Measurements from ENCODE around the gene TRIM67.

Gene TRIM67

DNA sequence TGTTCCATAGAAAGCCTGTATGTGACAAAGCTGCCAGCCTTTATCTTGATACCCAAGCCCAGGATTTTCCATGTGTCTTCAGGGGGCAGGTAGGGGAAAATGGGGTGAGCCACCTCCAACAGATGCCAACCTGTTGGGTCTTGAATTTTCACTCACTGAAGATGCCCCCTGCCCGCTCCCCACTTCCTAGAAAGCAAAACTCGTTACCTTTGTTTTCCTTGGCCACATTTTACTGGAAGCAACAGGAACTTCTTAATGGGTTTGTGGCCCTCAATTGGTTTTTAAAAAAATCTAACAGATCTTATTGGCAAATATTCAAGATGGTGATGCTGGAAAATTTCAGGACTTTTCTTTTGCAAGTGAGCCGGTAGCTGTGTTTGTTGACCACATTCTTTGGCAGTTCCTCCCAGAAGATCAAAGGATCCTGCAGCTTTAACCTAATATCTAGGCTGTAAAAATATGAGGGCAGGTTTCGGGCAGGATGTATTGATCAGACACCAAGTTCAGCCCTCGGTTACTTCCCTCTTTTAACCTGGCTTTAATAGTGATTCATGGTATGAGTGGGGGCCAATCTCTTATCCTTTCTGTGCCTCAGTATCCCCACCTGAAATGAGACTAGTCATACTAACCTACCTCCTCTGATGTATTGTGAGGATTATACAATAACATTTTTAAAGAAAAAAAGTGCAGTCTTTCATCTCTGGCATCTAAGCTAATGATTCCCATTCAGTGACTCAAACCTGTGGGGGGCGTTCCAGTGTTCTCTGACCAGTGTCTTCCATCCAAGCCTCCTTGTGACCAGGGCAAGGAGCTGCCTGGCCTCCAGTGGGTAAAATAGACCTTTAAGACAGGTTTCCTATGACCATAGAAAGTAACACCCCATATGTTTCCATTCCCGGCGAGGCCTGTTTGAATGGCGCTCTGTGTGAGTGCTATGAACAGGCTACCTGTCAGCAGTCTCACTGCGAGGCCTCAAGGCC lies 57.9 kb downstream of the TRIM67 start:
- intact Hi-C loops (cut with DNase I) = loop anchor here (10.0 kb wide), 1 partner anchor 245 kb away; the partner anchor contains the start of genes ARV1 and TTC13
- no peak for DNase-seq

DNA sequence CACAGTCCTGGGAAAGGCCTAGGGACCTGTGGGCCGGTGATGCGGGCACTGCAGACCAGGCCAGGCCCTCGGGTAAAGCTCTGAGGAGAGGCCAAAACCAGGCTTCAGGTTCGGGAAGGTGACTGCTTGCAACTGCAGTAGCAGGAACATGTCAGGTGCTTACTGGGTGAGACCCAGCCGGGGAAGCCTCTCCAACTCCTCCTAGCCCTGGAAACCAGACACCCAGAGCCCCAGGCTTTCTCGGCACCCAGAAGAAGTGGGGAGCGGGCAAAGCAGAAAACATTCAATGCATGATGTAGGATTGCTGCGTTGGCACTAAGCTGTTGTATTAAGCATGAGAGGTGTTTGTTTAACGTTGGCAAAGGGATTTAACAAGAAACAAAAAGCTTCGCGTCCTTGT lies 58.9 kb downstream of the TRIM67 start:
- intact Hi-C loops (cut with DNase I) = no loop called here
- DNase-seq = no peak

DNA sequence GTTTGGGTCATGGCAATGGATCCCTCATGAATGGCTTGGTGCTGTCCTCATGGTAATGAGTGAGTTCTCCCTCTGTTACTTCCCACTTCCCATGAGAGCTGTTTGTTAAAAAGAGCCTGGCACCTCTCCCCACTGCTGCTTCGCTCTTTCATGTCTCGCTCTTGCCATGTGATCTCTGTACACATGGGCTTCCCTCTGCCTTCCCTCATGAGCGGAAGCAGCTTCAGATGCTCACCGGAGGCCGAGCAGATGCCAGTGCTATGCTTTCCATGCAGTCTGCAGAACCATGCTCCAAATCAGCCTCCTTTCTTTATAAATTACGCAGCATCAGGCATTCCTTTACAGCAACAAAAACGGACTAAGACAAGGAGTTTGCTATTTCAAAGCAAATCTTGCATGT lies 64.3 kb downstream of the TRIM67 start:
- intact Hi-C loops (cut with DNase I) = no loop called here
- peak in 4 of 10 donors; percentile 18 to 86 (median 45) for DNase-seq

DNA sequence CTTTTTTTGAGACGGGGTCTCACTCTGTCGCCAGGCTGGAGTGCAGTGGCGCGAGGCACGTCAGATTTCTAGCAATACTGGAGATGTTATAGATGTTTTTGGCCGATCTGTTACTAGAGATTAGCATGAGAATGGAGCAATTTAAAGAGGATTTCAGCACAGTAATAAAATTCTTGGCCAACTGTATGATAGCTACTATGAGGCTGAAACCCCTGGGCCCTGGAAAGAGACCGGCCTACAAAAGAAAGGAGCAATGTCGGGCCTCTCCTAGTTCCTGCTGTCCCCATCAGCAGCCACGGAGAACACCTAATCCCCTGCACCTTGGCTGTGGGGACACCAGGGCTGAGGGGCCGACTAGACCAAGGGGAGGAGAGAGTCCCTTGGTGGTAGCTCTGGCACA lies 69.7 kb downstream of the TRIM67 start:
- intact Hi-C loops (cut with DNase I) = no loop called here
- no peak for DNase-seq

DNA sequence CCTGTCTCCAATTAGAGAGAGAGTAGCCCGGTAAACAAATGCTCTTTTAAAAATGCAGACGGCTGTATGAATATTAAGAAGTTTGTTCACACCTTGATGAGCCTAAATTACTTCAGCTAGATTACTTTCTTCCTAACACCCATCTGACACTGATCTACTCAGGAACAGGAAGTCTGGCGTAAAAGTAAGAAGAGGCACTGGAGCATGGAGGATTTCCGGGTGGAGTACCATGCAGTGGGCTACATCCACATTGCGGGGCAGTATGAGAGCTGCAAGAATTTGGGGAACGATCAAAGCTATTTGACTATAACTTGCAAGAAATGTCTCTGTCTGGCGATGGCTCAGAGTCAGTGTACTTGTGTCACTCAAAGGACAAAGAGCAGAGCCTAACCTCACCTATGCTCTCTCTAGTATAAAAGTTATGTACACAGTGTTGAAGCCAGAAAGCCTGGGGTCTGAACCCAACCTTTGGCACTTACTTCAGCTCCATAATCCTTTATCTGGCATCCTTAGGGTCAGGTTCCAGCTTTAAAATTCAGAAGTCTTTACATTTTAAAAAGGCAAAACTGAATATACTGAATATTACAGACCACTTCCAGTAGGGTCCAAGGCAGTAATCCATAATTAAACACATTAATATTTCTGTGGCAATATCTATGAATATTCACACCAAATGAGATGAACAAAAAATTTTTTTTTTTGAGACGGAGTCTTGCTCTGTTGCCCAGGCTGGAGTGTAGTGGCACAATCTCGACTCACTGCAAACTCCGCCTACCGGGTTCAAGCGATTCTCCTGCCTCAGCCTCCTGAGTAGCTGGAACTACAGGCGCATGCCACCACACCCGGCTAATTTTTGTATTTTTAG lies 71.2 kb downstream of the TRIM67 start:
- intact Hi-C loops (cut with DNase I) = no loop called here
- no peak for DNase-seq

DNA sequence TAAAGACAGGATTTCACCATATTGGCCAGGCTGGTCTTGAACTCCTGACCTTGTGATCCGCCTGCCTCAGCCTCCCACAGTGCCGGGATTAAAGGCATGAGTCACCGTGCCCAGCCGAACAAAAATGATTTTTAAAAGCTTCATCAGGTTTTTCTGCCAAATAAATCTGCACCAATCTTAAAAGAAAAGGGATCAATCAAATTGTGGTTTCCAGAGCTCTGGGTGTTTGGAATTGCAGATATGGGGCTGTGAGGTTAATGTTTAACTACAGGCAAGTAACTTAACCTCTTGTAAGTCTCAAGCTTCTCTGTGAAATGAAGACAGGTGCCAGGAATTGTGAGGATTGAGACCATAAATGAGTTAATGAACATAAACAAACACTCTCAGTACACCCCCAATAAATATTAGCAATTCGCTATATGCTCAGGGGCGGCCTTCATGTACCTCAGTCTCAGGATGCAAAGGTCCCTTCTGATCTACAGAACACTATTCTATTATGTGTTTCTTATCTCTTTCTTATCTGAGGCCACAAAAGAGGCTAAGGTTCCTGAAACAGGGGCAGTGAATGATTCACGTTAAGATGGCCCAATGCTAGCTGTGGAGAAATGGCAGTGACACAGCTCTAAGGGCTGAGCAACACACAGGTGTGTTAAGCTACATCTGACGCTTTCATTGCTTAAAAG lies 72.0 kb downstream of the TRIM67 start:
- DNase-seq = no peak
- intact Hi-C loops (cut with DNase I) = no loop called here

DNA sequence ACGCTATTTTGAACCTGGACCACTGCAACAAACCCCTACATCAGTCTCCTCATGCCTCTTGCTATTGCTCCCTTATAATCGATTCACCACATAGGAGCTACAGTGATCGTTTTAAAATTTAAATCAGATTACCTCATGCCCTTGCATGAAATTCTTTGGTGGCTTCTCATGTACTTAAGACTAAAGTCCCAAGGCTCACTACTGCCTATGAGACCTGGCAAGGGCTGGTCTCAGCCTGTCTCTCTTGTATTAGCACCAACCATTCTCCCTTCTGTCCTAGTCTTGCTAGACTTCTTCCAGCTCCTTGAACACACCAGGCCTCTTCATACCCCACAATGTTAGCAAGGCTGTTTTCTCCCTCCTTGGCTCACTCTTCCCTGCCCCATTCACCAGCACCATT lies 72.6 kb downstream of the TRIM67 start:
- intact Hi-C loops (cut with DNase I) = no loop called here
- no peak for DNase-seq

DNA sequence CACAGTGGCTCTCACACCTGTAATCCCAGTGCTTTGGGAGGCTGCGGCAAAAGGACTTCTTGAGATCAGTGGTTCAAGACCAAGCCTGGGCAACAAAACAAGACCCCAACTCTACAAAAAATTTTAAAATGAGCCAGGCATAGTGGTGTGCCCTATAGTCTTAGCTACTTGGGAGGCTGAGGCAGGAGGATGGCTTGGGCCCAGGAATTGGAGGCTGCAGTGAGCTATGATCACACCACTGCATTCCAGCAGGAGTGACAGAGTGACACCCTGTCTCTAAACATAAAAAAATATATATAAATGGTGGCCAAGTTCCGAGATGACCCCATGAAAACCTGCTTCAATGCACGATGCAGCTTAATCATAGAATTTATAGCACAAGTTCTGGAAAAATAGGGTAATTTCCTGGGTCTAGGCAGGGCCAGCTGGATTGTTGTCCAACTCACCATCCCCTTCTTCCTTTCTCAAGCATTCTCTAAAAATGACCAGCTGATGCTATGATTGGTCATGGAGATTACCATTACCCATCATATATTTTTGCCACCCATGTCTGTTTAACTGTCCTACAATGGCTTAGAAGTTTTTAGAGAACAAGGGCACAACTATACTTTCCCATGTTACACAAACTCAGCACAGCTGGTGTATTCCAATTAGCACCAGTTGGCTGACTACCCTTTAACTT lies 73.8 kb downstream of the TRIM67 start:
- DNase-seq = no peak
- intact Hi-C loops (cut with DNase I) = no loop called here

DNA sequence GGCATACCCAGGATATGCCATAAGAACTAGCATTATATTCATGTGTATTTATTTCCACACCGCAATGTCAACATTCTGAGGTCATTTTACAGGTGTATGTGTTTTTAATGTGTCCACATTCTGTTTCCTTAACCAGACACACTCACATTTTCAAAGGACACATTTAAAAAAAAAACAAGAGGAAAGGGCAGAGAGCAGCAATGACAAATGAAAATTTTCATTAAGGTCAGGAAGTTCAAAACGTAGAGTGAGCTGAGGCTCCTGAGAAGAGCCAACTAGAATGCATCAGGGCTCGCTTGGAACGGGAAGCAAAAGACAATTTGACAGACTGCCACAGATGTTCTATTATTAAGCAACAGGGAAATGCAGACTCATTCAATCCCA lies 74.3 kb downstream of the TRIM67 start:
- DNase-seq = no peak
- intact Hi-C loops (cut with DNase I) = no loop called here

DNA sequence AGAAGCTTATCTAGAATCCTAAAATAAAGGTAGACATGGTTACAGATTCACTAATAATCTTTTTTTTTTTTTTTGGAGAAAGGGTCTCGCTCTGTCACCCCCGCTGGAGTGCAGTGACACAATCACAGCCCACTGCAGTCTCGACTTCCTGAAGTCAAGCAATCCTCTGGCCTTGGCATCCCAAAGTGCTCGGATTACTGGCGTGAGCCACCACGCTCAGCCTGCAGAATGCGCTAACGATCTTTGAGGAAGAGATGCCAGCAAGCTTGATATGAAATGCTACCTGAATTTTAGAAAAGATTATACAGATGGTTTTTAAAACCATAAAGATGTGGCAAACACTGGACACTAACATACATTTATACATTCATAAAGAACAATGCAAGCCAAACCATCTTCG lies 75.1 kb downstream of the TRIM67 start:
- no peak for DNase-seq
- intact Hi-C loops (cut with DNase I) = no loop called here

DNA sequence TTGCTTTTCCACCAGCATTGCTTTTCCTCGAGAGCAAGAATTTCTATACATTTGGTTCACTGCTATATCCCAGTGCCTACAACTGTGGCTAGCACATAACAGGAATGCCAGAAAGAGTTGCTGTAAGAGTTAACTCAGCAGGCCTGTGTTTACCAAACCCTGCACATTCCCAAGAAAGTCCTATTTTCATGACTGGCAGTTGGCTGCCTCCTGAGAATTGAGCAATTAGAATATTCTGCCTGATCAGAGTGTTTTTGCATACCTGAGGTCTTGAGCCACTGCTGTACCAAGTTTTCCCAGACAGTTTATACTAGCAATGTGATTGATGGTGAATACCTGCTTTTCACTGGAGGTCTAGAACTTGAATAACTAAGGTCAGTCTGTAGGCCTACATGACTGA lies 76.4 kb downstream of the TRIM67 start:
- intact Hi-C loops (cut with DNase I) = no loop called here

DNA sequence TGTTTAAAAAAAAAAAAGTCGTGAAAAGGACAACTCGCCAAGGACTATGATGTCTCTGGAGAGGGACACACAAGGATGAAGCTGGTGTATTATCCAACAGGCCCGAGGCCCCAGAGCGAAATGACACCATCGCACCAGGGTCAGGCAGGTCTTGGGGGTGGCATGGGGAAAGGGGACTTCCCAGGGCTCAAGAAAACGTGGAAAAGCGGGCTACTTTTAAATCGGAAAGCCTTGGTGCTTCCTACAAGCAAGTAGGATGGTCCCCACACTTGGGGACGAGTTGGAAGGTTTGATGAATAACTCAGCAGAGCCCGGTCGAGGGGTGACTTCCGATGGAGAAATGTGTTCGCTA lies 78.6 kb downstream of the TRIM67 start:
- intact Hi-C loops (cut with DNase I) = loop anchor here (5.0 kb wide), 1 partner anchor 97 kb away; the partner anchor contains the start of genes EXOC8 and SPRTN
- DNase-seq = peak in 1 of 10 donors; percentile 18

More for the DNA sequence above, 76.4 kb downstream of the TRIM67 start:
- no peak for DNase-seq

DNA sequence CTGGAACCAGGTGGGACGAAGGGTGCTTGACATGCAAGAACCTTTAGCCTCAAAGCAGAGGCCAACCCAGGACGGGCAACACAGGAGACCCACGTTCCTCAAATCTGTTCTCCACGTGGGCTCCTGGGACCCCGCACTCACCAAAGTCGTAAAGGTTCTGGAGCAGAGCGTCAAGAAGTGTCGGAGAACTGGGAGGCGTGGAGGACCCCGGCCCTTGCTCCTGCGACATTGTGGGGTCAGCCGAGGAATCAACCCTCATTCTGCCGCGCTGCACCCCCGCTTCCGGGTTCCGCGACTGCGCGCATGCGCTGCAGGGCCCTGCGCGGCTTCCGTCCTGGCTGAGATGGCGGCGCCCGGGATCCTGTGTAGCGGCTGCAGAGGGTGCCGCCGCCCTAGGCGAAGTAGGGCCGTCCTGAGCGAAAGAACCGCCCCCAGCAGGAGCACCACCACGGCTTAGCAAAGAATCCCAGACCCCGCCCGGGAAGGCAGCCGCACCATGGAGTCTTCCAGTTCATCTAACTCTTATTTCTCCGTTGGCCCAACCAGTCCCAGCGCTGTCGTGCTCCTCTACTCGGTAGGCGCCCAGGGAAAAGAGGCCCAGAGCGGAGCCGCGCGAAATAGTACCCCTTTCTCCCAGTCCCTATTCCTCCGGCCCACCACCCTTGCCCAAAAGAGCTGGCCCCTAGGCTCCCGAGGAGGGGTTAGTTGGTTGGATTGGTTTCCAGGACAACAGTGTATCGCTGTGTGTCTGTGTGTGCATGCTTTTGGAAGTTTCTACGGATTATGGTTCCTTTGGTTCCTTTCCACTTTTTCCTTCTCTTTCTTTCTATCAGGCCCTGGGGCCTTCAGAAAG lies 79.3 kb downstream of the TRIM67 start, which contains the start of gene GNPAT:
Gene GNPAT (plus strand): TSS at position 330 of the 853 bp plus-strand sequence. CDS start 167 bp downstream, at position 497.
- intact Hi-C loops (cut with DNase I) = loop anchor here (5.0 kb wide), 1 partner anchor 96 kb away; the partner anchor contains the start of genes EXOC8 and SPRTN

DNA sequence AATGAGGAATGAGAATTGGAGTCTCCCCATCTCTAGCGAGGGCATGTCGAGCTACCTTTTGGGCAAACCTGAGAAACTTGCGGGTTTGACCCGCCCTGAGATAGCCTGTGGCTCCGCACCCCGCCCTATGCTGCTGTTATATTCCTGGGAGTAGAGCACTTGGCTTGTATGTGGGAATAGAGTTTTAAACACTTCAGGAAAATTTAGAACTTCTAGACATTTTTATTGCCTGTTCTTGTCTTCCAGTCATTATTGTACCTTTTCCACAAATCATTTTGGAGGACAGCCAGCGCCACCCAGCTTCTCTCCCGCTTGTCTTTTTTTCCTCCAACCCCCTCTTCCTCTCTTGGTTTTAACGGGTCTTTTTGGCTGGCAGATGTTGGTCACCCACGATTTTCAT lies 79.9 kb downstream of the TRIM67 start:
- intact Hi-C loops (cut with DNase I) = loop anchor here (5.0 kb wide), 1 partner anchor 96 kb away; the partner anchor contains the start of genes EXOC8 and SPRTN
- DNase-seq = peak in 2 of 10 donors; percentile 10 to 19

More for the DNA sequence above, 79.3 kb downstream of the TRIM67 start, which contains the start of gene GNPAT:
- peak; percentile 75 to 97 (median 85) for DNase-seq

DNA sequence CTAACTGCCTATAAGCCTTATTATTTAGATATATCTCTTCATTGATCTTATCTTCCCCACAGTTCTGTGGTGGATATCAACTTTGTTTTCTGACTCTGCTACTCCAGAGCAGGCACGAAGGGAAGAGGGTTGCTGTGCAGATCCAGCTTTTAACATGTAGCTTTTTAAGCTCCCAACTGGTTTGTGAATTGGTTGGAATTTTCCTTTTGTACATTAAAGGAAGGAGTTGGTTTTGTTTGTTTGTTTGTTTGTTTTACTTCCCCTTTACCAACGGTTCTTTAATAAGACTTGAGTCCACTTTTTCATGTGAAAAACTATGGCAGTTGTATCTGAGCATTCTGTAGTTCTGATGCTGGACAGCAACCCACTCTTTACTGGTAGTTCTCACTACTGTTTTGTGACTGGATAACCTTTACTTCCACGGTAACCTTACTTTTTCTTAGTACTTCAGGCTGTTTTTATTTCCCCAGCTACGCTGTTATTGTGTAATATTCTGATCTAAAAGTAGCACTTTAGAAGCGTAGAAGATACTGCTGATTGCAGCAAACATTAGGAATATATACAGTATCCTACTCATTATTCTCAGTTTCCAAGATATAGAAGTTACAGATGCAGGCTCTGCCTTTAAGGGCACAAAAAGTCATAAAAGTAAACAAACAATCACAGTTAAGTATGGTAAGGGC lies 80.8 kb downstream of the TRIM67 start:
- DNase-seq = no peak
- intact Hi-C loops (cut with DNase I) = loop anchor here (5.0 kb wide), 1 partner anchor 95 kb away; the partner anchor contains the start of genes EXOC8 and SPRTN

DNA sequence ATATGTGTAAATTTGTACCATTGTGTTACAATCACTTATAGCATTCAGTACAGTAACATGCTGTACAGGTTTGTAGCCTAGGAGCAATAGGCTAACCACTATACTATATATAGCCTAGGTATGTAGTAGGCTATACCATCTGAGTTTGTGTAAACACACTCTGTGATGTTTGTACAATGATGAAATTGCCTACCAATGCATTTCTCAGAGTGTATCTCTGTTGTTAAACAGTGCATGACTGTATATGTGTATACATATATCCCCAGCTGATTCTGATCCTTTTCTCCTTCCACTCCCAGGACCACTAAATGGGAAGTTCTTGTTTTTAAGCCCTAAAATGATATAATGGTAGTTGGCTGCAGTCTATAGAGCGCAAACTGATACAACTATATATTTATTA lies 86.9 kb downstream of the TRIM67 start:
- no peak for DNase-seq
- intact Hi-C loops (cut with DNase I) = no loop called here

DNA sequence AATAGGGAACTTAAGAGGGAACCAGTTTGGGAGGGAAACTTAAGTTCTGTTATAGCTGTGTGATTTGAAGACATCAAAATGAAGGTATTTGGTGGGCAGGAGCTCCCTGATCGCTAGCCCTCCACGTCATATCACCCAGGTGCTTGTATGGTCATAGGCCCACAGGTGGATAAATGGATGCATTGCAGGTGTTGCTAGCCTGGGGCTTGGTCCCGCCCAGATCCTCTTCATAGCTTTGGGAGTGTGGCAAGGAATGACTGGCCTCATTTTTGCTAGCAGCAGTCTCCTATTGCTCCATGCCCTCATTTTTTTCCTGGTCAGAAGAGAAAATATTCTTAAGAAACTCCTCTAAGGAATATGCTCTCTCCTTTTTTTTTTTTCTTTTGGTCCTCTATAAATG lies 90.5 kb downstream of the TRIM67 start:
- no peak for DNase-seq
- intact Hi-C loops (cut with DNase I) = no loop called here

DNA sequence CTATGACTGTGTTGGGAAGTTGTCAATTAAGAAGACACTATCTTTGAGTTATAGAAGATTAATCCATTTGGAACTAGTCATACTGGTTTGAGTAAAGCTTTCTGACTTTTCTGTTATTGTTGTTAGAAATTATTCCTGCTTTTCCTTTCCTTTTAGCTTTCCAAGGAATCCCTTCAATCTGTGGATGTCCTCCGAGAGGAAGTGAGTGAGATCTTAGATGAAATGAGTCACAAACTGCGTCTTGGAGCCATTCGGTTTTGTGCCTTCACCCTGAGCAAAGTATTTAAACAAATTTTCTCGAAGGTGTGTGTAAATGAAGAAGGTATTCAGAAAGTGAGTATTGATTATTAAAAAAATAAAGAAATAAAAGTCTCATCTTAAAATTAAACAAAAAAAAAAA lies 98.5 kb downstream of the TRIM67 start:
- no peak for DNase-seq
- intact Hi-C loops (cut with DNase I) = no loop called here

Measured in posterior cingulate gyrus (tissue), 11 donors.